SK-N-SH treated with all-trans-retinoic acid at 6 μM for 48 hours (cell line): Measurements from ENCODE around the gene USP15.

Experiments used
- ATAC-seq: fragments of 200-7000 bp; cut with Tn5 transposase; 3 replicates; pipeline ENCODE4 v1.9.1; 2020; ENCODE audit warnings: mild to moderate bottlenecking, moderate library complexity
- BACH2 ChIP-seq: fragments of 250-450 bp; sonication (Bioruptor Pico); IDR thresholded peaks from 2 replicates; pipeline ENCODE4 v1.9.0; 2021; ENCODE audit warnings: mild to moderate bottlenecking, borderline replicate concordance
- CREB5 ChIP-seq: fragments of 250-450 bp; sonication (Bioruptor Pico); IDR thresholded peaks from 2 replicates; pipeline ENCODE4 v1.5.1; 2020; ENCODE audit warnings: low read depth, mild to moderate bottlenecking, moderate library complexity
- CSRNP3 ChIP-seq: fragments of 250-450 bp; sonication (Bioruptor Pico); IDR thresholded peaks from 2 replicates; pipeline ENCODE4 v1.5.1; 2021; ENCODE audit warnings: mild to moderate bottlenecking, moderate library complexity
- ESRRG ChIP-seq: fragments of 250-450 bp; sonication (Bioruptor Pico); IDR thresholded peaks from 2 replicates; pipeline ENCODE4 v1.6.1; 2021; ENCODE audit warnings: mild to moderate bottlenecking
- GLIS3 ChIP-seq: fragments of 250-450 bp; sonication (Bioruptor Pico); IDR thresholded peaks from 2 replicates; pipeline ENCODE4 v1.5.0; 2020; ENCODE audit warnings: mild to moderate bottlenecking, moderate library complexity
- ISL1 ChIP-seq: fragments of 250-450 bp; sonication (Bioruptor Pico); IDR thresholded peaks from 2 replicates; pipeline ENCODE4 v2.1.2; 2022; ENCODE audit warnings: mild to moderate bottlenecking, moderate library complexity
- OSR1 ChIP-seq: fragments of 250-450 bp; sonication (Bioruptor Pico); IDR thresholded peaks from 2 replicates; pipeline ENCODE4 v1.8.0; 2022; ENCODE audit warnings: moderate library complexity, mild to moderate bottlenecking, inconsistent platforms
- PATZ1 ChIP-seq: fragments of 250-450 bp; sonication (Bioruptor Pico); IDR thresholded peaks from 2 replicates; pipeline ENCODE4 v1.8.0; 2020; ENCODE audit warnings: mild to moderate bottlenecking, moderate library complexity, borderline replicate concordance
- POU6F1 ChIP-seq: fragments of 250-450 bp; sonication (Bioruptor Pico); IDR thresholded peaks from 2 replicates; pipeline ENCODE4 v1.8.0; 2021; ENCODE audit warnings: low read depth, mild to moderate bottlenecking, moderate library complexity, borderline replicate concordance
- PPARA ChIP-seq: fragments of 250-450 bp; sonication (Bioruptor Pico); IDR thresholded peaks from 2 replicates; pipeline ENCODE4 v1.5.0; 2020; ENCODE audit warnings: mild to moderate bottlenecking, borderline replicate concordance
- RARB ChIP-seq: fragments of 250-450 bp; sonication (Bioruptor Pico); IDR thresholded peaks from 2 replicates; pipeline ENCODE4 v1.8.0; 2021; ENCODE audit warnings: mild to moderate bottlenecking, moderate library complexity
- SNAI2 ChIP-seq: fragments of 250-450 bp; sonication (Bioruptor Pico); IDR thresholded peaks from 2 replicates; pipeline ENCODE4 v1.5.0; 2020; ENCODE audit warnings: mild to moderate bottlenecking, moderate library complexity
- TCF4 ChIP-seq: fragments of 250-450 bp; sonication (Bioruptor Pico); IDR thresholded peaks from 2 replicates; pipeline ENCODE4 v1.8.0; 2021; ENCODE audit warnings: mild to moderate bottlenecking, moderate library complexity, borderline replicate concordance
- TSHZ2 ChIP-seq: fragments of 250-450 bp; sonication (Bioruptor Pico); IDR thresholded peaks from 2 replicates; pipeline ENCODE4 v1.5.0; 2020; ENCODE audit warnings: mild to moderate bottlenecking, moderate library complexity
- ZFP3 ChIP-seq: fragments of 250-450 bp; sonication (Bioruptor Pico); IDR thresholded peaks from 2 replicates; pipeline ENCODE4 v1.5.0; 2020; ENCODE audit warnings: mild to moderate bottlenecking, moderate library complexity
- ZFP30 ChIP-seq: fragments of 450-650 bp; formaldehyde crosslinking; IDR thresholded peaks from 2 replicates; pipeline ENCODE4 v1.5.0; 2022; ENCODE audit warnings: mild to moderate bottlenecking, moderate library complexity
- ZNF565 ChIP-seq: fragments of 450-650 bp; formaldehyde crosslinking; conservative IDR thresholded peaks from 2 replicates; pipeline ENCODE4 v1.5.0; 2020; ENCODE audit warnings: low read depth, mild to moderate bottlenecking, moderate library complexity
- ZNF70 ChIP-seq: fragments of 450-650 bp; formaldehyde crosslinking; IDR thresholded peaks from 2 replicates; pipeline ENCODE4 v1.5.0; 2020; ENCODE audit warnings: mild to moderate bottlenecking, moderate library complexity
- ZNF8 ChIP-seq: fragments of 450-650 bp; formaldehyde crosslinking; IDR thresholded peaks from 2 replicates; pipeline ENCODE4 v1.5.0; 2020; ENCODE audit warnings: mild to moderate bottlenecking, moderate library complexity

The USP15 gene

GRCh38 chr12:62296001-62296400, 35.8 kb downstream of the USP15 start:
- no peak for TF ChIP-seq ZFP3
- TF ChIP-seq ZNF70 (CRISPR knock-in tag): no peak
- no peak for TF ChIP-seq OSR1 (CRISPR knock-in tag)
- no peak for TF ChIP-seq CSRNP3
- TF ChIP-seq SNAI2: no peak
- TF ChIP-seq ESRRG: no peak
- no peak for TF ChIP-seq ZFP30 (CRISPR knock-in tag)
- TF ChIP-seq ISL1 (CRISPR knock-in tag): no peak
- no peak for TF ChIP-seq PPARA (CRISPR knock-in tag)
- TF ChIP-seq TSHZ2 (CRISPR knock-in tag): no peak
- TF ChIP-seq POU6F1 (CRISPR knock-in tag): no peak
- ATAC-seq: no peak

GRCh38 chr12:62297321-62297720, 37.1 kb downstream of the USP15 start:
- TF ChIP-seq GLIS3 (CRISPR knock-in tag): no peak
- no peak for TF ChIP-seq ZNF565 (CRISPR knock-in tag)
- TF ChIP-seq ESRRG: no peak
- no peak for TF ChIP-seq CREB5
- no peak for TF ChIP-seq RARB (CRISPR knock-in tag)
- no peak for ATAC-seq

GRCh38 chr12:62299617-62300016, 39.4 kb downstream of the USP15 start:
- TF ChIP-seq CREB5: no peak
- ATAC-seq: no peak

GRCh38 chr12:62301080-62301798, 41.0 kb downstream of the USP15 start:
- TF ChIP-seq ZNF8 (CRISPR knock-in tag) (no peak), ZNF70 (CRISPR knock-in tag) (no peak), ZNF565 (CRISPR knock-in tag) (no peak), ZFP30 (CRISPR knock-in tag) (no peak), SNAI2 (no peak), TCF4 (CRISPR knock-in tag) (no peak), BACH2 (CRISPR knock-in tag) (no peak)
- ATAC-seq: no peak

GRCh38 chr12:62301799-62302133, 41.6 kb downstream of the USP15 start:
- TF ChIP-seq CSRNP3 (no peak), POU6F1 (CRISPR knock-in tag) (no peak), PPARA (CRISPR knock-in tag) (no peak), PATZ1 (no peak), ZNF8 (CRISPR knock-in tag) (no peak), GLIS3 (CRISPR knock-in tag) (no peak), TCF4 (CRISPR knock-in tag) (no peak)
- no peak for ATAC-seq
